Upper lobe of left lung (tissue), 4 donors: ENCODE data around the gene PGRMC1.

Experiments
- POLR2AphosphoS5 ChIP-seq, 2 donors: sonication (generic); formaldehyde crosslinking; IDR thresholded peaks; one replicate each; pipeline ENCODE4 v1.5.1; 2017; ENCODE audit warnings: antibody characterized with exemption in 2 of 2
- TF ChIP-seq, protein P1 (sequence below), 6 experiments: fragments of 450-650 bp in 4 of 6; fragments of 200-600 bp in 2 of 6; sonication (generic) in 2 of 6; IDR thresholded peaks; one replicate each; pipeline ENCODE4 v1.5.1; 2016 to 2019; ENCODE audit warnings: antibody characterized with exemption in 6 of 6

DNA sequence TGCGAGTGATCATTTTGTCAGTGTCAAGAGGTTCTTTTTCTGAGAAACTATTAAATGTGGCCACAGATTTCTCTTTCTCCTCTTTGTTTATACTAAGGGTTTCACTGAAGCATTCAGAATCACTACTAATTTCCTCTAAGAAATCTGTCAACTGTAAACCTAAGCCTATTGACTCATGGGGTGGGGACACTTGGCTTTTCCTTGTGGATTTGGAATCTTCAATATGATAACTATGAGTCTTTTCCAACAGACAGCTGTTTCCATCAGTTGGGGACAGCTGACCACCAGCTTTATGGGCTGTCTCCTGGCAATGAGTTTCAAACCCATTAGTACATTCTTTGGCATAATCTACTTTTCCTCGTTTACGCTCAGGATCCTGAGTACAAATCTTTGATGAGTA, 13.8 kb downstream of the PGRMC1 start:
- TF ChIP-seq, protein P1, sequence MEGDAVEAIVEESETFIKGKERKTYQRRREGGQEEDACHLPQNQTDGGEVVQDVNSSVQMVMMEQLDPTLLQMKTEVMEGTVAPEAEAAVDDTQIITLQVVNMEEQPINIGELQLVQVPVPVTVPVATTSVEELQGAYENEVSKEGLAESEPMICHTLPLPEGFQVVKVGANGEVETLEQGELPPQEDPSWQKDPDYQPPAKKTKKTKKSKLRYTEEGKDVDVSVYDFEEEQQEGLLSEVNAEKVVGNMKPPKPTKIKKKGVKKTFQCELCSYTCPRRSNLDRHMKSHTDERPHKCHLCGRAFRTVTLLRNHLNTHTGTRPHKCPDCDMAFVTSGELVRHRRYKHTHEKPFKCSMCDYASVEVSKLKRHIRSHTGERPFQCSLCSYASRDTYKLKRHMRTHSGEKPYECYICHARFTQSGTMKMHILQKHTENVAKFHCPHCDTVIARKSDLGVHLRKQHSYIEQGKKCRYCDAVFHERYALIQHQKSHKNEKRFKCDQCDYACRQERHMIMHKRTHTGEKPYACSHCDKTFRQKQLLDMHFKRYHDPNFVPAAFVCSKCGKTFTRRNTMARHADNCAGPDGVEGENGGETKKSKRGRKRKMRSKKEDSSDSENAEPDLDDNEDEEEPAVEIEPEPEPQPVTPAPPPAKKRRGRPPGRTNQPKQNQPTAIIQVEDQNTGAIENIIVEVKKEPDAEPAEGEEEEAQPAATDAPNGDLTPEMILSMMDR (IDR thresholded peaks at IDR 0.05), result no peak
- TF ChIP-seq POLR2AphosphoS5 (IDR thresholded peaks at IDR 0.05), result no peak
